Tibial nerve (tissue), 4 donors: Measurements from ENCODE around the gene SLIT3.
"Not testable (repeated sequence)": the region's sequence is repeated elsewhere in the genome, so short reads cannot be mapped to it uniquely, and the experiment has no call there.

Experiments used
- CTCF ChIP-seq, 5 experiments: fragments of 200-600 bp in 3 of 5; fragments of 450-650 bp in 2 of 5; sonication (generic) in 3 of 5; IDR thresholded peaks; one replicate each; pipeline ENCODE4 v1.5.1; 2016 to 2019; ENCODE audit warnings: antibody characterized with exemption in 5 of 5, mild to moderate bottlenecking in 3 of 5, moderate library complexity in 2 of 5
- EP300 ChIP-seq, 2 donors: sonication (generic); formaldehyde crosslinking; IDR thresholded peaks; one replicate each; pipeline ENCODE4 v1.6.1; 2017; ENCODE audit warnings: antibody characterized with exemption in 2 of 2, mild to moderate bottlenecking in 1 of 2
- POLR2A ChIP-seq, 2 donors: fragments of 450-650 bp; IDR thresholded peaks; one replicate each; pipeline ENCODE4 v1.6.1; 2017; ENCODE audit warnings: antibody characterized with exemption in 2 of 2, mild to moderate bottlenecking in 2 of 2, moderate library complexity in 2 of 2

GRCh38 chr5:169140215-169140614, 160.7 kb downstream of the SLIT3 start:
- not testable (repeated sequence) for TF ChIP-seq CTCF, POLR2A, EP300 (IDR thresholded peaks at IDR 0.05)
